Spinal cord (tissue), 10 donors: Measurements from ENCODE around the gene TESK2. TPM values are rescaled to one million over a fixed set of nuclear protein-coding genes. Genes with fewer than 3 reads are reported as not detected.
"Not testable (repeated sequence)": the region's sequence is repeated elsewhere in the genome, so short reads cannot be mapped to it uniquely, and the experiment has no call there.

Source experiments
- DNase-seq, 6 donors: peaks; one replicate each; pipeline versions ENCODE4 v3.0.0 to v3.0.0-alpha.2; 2013 to 2015; ENCODE audit warnings: low spot score in 6 of 6, low read depth in 4 of 6
- H3K27ac ChIP-seq: one replicate; pipeline ENCODE4 v1.5.1; 2013; ENCODE audit warnings: low read depth, low read length, control low read depth
- H3K27me3 ChIP-seq: one replicate; pipeline ENCODE4 v1.6.1; 2013; ENCODE audit warnings: low read length; ENCODE audit not compliant: control insufficient read depth, insufficient read depth
- H3K36me3 ChIP-seq: one replicate; pipeline ENCODE4 v1.6.1; 2013; ENCODE audit warnings: low read length; ENCODE audit not compliant: control insufficient read depth, insufficient read depth
- H3K4me1 ChIP-seq: one replicate; pipeline ENCODE4 v1.6.1; 2013; ENCODE audit warnings: low read length; ENCODE audit not compliant: control insufficient read depth, insufficient read depth
- H3K4me3 ChIP-seq: one replicate; pipeline ENCODE4 v1.5.1; 2013; ENCODE audit warnings: low read depth, low read length, control low read depth
- H3K9me3 ChIP-seq: one replicate; pipeline ENCODE4 v1.6.1; 2013; ENCODE audit warnings: low read length; ENCODE audit not compliant: control insufficient read depth, insufficient read depth
- WGBS: methylation state at CpG from one replicate; pipeline ENCODE4 v1.1.5; 2013; ENCODE audit warnings: missing lambda C conversion rate; ENCODE audit not compliant: insufficient coverage; 5-methylcytosine and 5-hydroxymethylcytosine counted together
- polyA plus RNA-seq, 2 donors: library from polyadenylated mRNA; unstranded; fragments of 120-200 nt; gene quantifications; one replicate each; pipeline ENCODE4 v1.2.1, GENCODE V29; 2013; ENCODE audit not compliant: insufficient read length in 2 of 2
- total RNA-seq, 2 donors: library from RNA; depleted of rRNA in 1 of 2; stranded (reverse); fragments of 120-200 nt in 1 of 2; fragments of >200 nt in 1 of 2; gene quantifications; one replicate each; pipeline versions ENCODE4 v1.2.3 to v1.2.4, GENCODE V29; 2013 to 2014
- donor health status: healthy.

TESK2 gene
- total and polyA plus RNA-seq, 4 donors = 4.0 to 7.3 (median 5.1) TPM

GRCh38 chr1:45386219-45386618 lies 104.7 kb downstream of the TESK2 start:
- 100% methylated on average over 1 of the region's 3 CpGs for WGBS
- no peaks in the 10 kb centered on the region for H3K4me1 ChIP-seq
- H3K36me3 ChIP-seq = no peaks in the 10 kb centered on the region
- H3K9me3 ChIP-seq = no peaks in the 10 kb centered on the region
- H3K4me3 ChIP-seq = no peak overlapping the region
- DNase-seq = no peak
- no peaks in the 10 kb centered on the region for H3K27me3 ChIP-seq
- H3K27ac ChIP-seq = no peak overlapping the region

GRCh38 chr1:45385302-45385701 lies 105.7 kb downstream of the TESK2 start:
- DNase-seq = no peak
- Histone ChIP-seq H3K9me3 (no peaks in the 10 kb centered on the region), H3K27ac (no peak overlapping the region), H3K36me3 (no peaks in the 10 kb centered on the region), H3K27me3 (no peaks in the 10 kb centered on the region), H3K4me1 (no peaks in the 10 kb centered on the region), H3K4me3 (no peak overlapping the region)
- no CpG with 5 or more reads among the region's 3 CpGs for WGBS

GRCh38 chr1:45384213-45384612 lies 106.8 kb downstream of the TESK2 start:
- 100% methylated on average over 1 of the region's 4 CpGs for WGBS
- H3K36me3 ChIP-seq, H3K9me3 ChIP-seq, H3K27me3 ChIP-seq, H3K27ac ChIP-seq, H3K4me3 ChIP-seq, H3K4me1 ChIP-seq, DNase-seq: not testable (repeated sequence)

- WGBS = no CpG with 5 or more reads among the region's 1 CpG
- no peaks in the 10 kb centered on the region for H3K36me3 ChIP-seq
- H3K27ac ChIP-seq = no peak overlapping the region
These were observed 107.8 kb downstream of the TESK2 start for GRCh38 chr1:45383191-45383590.

GRCh38 chr1:45381243-45381642 lies 109.7 kb downstream of the TESK2 start:
- Histone ChIP-seq H3K27me3 (no peaks in the 10 kb centered on the region), H3K9me3 (no peaks in the 10 kb centered on the region), H3K4me1 (no peaks in the 10 kb centered on the region), H3K36me3 (no peaks in the 10 kb centered on the region), H3K4me3 (no peak overlapping the region), H3K27ac (no peak overlapping the region)
- DNase-seq = no peak
- 86% methylated on average over 2 of the region's 2 CpGs for WGBS

More at GRCh38 chr1:45383191-45383590, 107.8 kb downstream of the TESK2 start:
- no peaks in the 10 kb centered on the region for H3K27me3 ChIP-seq
- DNase-seq = peak in 1 of 6 donors; percentile 12
- no peak overlapping the region for H3K4me3 ChIP-seq
- H3K9me3 ChIP-seq = no peaks in the 10 kb centered on the region
- no peaks in the 10 kb centered on the region for H3K4me1 ChIP-seq

GRCh38 chr1:45380730-45381129 lies 110.2 kb downstream of the TESK2 start:
- no peaks in the 10 kb centered on the region for H3K4me1 ChIP-seq
- no peaks in the 10 kb centered on the region for H3K9me3 ChIP-seq
- WGBS = no CpG with 5 or more reads among the region's 1 CpG
- no peak overlapping the region for H3K27ac ChIP-seq
- peak in 1 of 6 donors; percentile 60 for DNase-seq
- no peak overlapping the region for H3K4me3 ChIP-seq
- no peaks in the 10 kb centered on the region for H3K36me3 ChIP-seq
- H3K27me3 ChIP-seq = no peaks in the 10 kb centered on the region

- DNase-seq = no peak
- H3K27ac ChIP-seq = no peak overlapping the region
- no peaks in the 10 kb centered on the region for H3K4me1 ChIP-seq
- no peak overlapping the region for H3K4me3 ChIP-seq
- H3K9me3 ChIP-seq = no peaks in the 10 kb centered on the region
- WGBS = 94% methylated on average over 2 of the region's 4 CpGs
- no peaks in the 10 kb centered on the region for H3K36me3 ChIP-seq
- H3K27me3 ChIP-seq = no peaks in the 10 kb centered on the region
These were observed 110.8 kb downstream of the TESK2 start for GRCh38 chr1:45380125-45380524.

GRCh38 chr1:45379524-45379923 lies 111.4 kb downstream of the TESK2 start:
- no peaks in the 10 kb centered on the region for H3K9me3 ChIP-seq

GRCh38 chr1:45378184-45378583 lies 112.8 kb downstream of the TESK2 start:
- DNase-seq = no peak
- Histone ChIP-seq H3K27me3 (no peaks in the 10 kb centered on the region), H3K4me3 (no peak overlapping the region), H3K27ac (no peak overlapping the region), H3K4me1 (no peaks in the 10 kb centered on the region), H3K36me3 (no peaks in the 10 kb centered on the region), H3K9me3 (no peaks in the 10 kb centered on the region)

More at GRCh38 chr1:45379524-45379923, 111.4 kb downstream of the TESK2 start:
- Histone ChIP-seq H3K27ac (no peak overlapping the region), H3K27me3 (no peaks in the 10 kb centered on the region), H3K36me3 (no peaks in the 10 kb centered on the region), H3K4me3 (no peak overlapping the region), H3K4me1 (no peaks in the 10 kb centered on the region)
- no peak for DNase-seq
- 52% methylated on average over 3 of the region's 6 CpGs for WGBS

GRCh38 chr1:45375104-45376090 lies 115.6 kb downstream of the TESK2 start:
- H3K27me3 ChIP-seq = no peaks in the 10 kb centered on the region
- no peaks in the 10 kb centered on the region for H3K36me3 ChIP-seq
- H3K27ac ChIP-seq = no peak overlapping the region
- no peaks in the 10 kb centered on the region for H3K9me3 ChIP-seq
- 47% methylated on average over 2 of the region's 3 CpGs for WGBS
- no peak for DNase-seq
- no peaks in the 10 kb centered on the region for H3K4me1 ChIP-seq
- H3K4me3 ChIP-seq = no peak overlapping the region
